HG03439 (cell line): ENCODE measurements around the gene RTF2.
A peak's percentile ranks its signal among the peaks of the same experiment; 100 is the strongest.
"Not testable (repeated sequence)": the region's sequence is repeated elsewhere in the genome, so short reads cannot be mapped to it uniquely, and the experiment has no call there.

ENCODE experiments used
- ATAC-seq: cut with Tn5 transposase; IDR thresholded peaks from one replicate; pipeline ENCODE4 v1.9.1; 2021; ENCODE audit warnings: mild to moderate bottlenecking, moderate library complexity; ENCODE audit not compliant: unreplicated experiment

RTF2 gene

DNA sequence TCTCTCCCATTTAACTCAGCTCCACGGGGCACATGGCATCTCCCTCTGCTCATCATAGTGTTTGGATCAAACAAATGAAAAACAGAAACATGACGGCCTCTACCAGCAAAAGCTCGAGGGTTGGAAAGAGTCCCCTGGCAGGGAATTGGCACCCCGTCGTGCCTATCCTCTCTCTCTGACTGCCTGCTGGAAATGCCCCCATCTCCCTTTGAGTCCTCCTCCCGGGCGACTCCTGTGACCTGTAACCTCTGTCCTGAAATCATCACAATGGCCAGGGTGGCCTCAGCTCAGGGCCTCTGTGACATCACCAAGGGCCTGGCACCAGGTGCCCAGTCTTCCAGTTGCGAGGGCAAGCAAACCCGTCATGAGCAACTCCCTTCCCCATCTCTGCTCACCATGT, 64.5 kb downstream of the RTF2 start, which contains the start of gene FAM209B:
FAM209B (plus strand) TSS at position 301 of the 400 bp plus-strand sequence; CDS start at position 397, 96 bp downstream.
- ATAC-seq, result not testable (repeated sequence)

DNA sequence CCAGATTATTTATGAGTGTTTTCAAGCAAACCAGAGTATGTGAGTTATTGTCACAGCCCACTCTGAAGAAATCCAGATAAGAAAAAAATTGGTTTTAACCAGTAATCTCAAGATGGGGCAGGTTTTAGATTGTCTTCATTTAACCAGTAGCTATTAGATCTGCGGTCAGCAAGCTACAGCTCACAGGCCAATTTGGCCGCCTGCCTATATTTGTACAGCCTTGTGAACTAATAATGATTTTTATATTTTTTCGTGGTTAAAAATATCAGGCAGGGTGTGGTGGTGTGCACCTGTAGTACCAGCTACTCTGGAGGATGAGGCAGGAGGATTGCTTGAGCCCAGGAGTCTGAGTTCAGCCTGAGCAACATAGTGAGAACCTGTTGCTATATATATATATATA, 69.6 kb downstream of the RTF2 start:
- no peak for ATAC-seq

DNA sequence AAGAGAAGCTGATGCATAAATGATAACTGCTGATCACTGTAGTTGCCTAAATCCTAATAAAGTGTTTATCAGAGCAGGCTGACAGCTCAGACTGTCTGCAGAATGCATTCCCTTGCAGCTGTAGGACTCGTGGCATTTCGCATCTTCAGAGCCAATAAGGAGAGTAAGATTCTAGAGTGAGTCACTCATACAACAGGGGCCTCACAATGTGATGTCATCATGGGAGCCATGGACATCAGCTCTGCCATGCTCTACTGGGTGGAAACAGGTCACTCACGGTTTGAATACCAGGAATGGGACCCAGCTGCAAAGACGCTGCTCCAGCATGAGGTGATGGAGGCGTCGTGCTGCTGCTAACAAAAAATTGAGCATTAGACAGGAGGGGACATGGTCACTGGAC, 72.0 kb downstream of the RTF2 start:
- ATAC-seq, result no peak

DNA sequence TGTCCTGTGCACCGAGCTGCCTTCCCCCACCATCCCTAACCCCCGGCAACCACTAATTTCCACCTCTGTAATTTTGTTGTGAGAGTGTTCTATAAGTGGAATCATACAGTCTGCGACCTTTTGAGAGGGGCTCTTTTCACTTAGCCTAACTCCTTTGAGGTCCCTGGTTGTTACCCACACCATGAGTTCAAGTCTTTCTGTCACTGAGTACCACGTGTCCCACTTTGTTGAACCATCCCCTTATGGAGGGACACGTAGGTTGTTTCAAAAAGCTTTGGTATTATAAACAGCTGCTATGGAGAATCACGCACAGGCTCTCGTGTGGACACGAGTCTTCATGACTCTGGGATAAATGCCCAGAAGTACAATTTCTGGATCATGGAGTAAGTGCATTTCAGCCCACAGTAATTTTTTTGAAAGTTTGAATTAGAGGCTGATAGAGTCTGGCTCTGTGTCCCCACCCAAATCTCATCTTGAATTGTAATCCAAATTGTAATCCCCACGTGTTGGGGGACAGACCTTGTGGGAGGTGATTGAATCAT, 74.1 kb downstream of the RTF2 start:
- no peak for ATAC-seq

DNA sequence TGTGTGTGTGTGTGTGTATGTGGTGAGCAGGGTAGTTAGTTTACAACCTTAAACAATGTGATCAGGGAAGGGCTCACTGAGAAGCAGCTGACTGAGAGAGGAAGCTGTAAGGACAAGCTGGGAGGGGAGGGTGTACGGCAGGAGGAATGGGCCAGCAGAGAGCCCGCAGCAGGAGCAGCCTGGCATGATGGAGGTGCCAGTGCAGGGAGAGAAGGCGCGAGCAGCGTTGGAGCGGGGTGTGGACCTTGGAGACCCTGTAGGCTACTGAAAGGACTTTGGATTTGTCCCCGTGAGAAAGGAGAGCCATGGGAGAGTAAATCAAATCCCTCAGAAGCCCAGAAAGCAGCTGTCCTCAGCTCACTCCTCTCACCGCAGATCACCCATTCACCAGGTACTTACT, 83.1 kb downstream of the RTF2 start:
- ATAC-seq, result no peak

DNA sequence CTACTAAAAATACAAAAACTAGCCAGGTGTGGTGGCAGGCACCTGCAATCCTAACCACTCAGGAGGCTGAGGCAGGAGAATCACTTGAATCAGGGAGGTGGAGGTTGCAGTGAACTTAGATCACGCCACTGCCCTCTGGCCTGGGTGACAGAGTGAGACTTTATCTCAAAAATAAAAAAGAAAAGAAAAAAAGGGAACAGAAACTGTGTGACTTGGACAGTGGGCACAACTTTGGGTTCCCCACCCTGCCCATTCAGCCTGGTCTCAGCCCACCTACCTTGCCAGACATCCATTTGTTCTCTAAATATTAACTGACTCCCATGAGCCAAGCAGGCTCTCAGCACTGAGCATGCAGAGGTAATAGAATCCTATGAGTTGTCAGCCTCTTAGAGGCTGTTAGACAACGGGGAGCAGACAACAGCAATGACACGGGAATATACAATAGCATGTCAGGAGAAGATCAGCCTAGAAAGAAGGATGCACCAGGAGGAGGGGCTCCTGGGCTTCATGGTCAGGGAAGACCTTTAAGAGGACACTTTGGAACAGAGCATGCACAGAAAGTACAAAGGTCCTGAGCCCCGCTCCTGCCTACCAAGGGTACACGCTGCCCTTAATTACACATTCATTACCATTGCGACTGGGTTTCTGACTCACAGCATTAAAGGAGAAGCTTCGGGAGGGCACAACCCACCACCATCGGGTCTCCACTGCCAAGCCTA, 84.6 kb downstream of the RTF2 start:
- ATAC-seq, result no peak

DNA sequence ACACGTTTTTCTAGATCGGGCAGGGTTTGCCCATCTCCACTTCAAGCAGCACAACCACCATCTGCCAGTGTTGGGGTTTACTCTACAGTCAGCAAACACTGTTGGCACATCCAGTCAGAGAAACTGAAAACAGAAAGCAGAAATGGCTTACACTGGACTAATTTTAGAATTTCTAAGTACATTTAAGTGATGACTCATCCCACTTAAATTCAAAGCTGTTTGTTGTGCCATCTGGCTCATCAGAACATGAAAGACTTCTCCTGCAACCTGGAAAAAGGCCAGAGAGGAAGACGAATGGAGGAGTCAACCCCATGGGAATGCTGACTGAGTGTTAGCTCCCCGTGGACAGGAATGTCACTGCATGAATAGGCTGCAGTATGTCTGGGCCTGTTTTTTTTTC, 86.4 kb downstream of the RTF2 start:
- peak; percentile 85 for ATAC-seq

DNA sequence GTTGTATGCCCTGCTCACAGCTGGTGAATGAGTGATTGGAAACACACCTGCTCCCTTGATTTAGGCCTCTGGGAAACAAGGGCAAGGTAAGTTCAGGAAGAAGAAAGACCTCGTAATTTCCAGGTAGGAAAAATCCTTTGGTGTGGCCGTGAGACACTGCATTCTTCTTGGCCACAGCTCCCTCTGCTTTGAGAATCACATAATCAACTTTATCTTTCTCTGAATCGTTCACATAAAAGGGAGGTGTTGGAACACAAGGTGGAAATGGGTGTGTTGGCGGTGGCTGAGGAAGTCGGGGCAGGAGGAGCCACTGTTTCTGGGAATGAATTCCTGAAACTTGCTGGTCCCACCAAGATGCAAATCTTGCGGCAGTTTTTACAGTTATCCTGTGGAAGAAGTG, 90.5 kb downstream of the RTF2 start:
- ATAC-seq, result no peak

DNA sequence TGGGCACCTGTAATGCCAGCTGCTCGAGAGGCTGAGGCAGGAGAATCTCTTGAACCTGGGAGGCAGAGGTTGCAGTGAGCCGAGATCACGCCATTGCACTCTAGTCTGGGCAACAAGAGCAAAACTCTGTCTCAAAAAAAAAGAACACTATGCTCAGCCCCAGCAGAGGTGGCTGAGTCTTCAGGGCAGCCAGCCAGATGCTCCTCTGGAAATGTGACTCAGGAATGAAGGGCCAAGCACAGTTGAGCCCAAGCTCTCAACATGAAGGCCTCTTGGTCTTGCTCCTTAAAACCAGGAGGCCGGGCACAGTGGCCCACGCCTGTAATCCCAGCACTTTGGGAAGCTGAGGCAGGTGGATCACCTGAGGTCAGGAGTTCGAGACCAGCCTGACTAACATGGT, 96.1 kb downstream of the RTF2 start:
- ATAC-seq, result not testable (repeated sequence)

DNA sequence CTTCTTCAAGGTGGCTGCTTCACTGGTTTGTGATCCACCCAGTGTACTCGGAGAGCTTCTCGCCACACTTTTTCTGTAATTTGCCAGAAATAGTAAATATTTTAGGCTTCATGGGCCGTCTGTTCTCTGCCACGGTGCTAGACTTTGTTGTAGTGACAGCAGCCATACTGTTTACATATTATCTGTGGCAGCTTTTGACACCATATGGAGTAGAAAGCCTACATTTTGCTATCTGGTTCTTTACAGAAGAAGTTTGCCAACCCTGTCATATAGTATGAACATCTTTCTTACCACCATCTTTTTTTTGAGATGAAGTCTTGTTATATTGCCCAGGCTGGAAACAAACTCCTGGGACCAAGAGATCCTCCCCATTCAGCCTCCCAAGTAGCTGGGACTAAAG, 97.1 kb downstream of the RTF2 start:
- no peak for ATAC-seq

DNA sequence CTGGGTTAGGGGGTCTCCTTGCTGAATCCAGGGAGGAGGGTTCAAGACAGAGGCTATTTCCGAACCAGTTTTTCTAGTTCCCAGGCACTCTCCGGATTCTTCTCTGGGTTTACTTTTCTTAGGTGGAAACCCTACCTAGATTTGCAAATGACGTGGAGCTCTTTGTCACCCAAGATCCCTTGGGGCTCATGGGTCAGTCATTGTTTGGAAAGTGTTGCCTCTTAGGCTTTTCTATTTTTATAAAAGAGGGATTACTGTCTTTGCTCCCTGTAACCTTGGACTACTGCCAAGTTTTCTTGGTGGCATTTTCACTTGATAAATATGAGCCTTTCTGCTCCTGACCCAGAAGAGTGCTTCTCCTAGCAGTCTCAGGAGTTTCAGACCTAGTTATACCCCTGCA, 98.2 kb downstream of the RTF2 start:
- no peak for ATAC-seq
